DOHH2 (cell line): ENCODE measurements around the gene KCNK3.

Experiments
- H3F3A ChIP-seq: fragments of 200-600 bp; sonication (generic), shearing (Covaris generic); 2 replicates; pipeline ENCODE4 v1.6.0; 2016; ENCODE audit warnings: antibody characterized with exemption, mild to moderate bottlenecking; ENCODE audit not compliant: control insufficient read depth, insufficient read depth
- H3K27ac ChIP-seq: fragments of 200-600 bp; sonication (generic); 2 replicates; pipeline ENCODE4 v1.5.1; 2014; ENCODE audit warnings: low read depth, mild to moderate bottlenecking, low read length, moderate library complexity
- H3K27me3 ChIP-seq: fragments of 200-600 bp; sonication (generic); 2 replicates; pipeline ENCODE4 v1.6.1; 2014; ENCODE audit warnings: mild to moderate bottlenecking, low read length, mixed read lengths; ENCODE audit not compliant: control insufficient read depth
- H3K36me3 ChIP-seq: fragments of 200-600 bp; sonication (generic); 2 replicates; pipeline ENCODE4 v1.6.1; 2014; ENCODE audit warnings: mild to moderate bottlenecking, low read length, moderate library complexity, mixed read lengths; ENCODE audit not compliant: control insufficient read depth
- H3K4me1 ChIP-seq: fragments of 200-600 bp; sonication (generic); 2 replicates; pipeline ENCODE4 v1.6.1; 2014; ENCODE audit warnings: mild to moderate bottlenecking, low read length, mixed read lengths; ENCODE audit not compliant: control insufficient read depth
- H3K4me2 ChIP-seq: fragments of 200-600 bp; sonication (generic); 2 replicates; pipeline ENCODE4 v1.6.0; 2014; ENCODE audit warnings: mild to moderate bottlenecking, low read length, moderate library complexity
- H3K4me3 ChIP-seq: fragments of 200-600 bp; sonication (generic); 2 replicates; pipeline ENCODE4 v1.5.1; 2014; ENCODE audit warnings: mild to moderate bottlenecking, low read length, mixed read lengths
- H3K79me2 ChIP-seq: fragments of 200-600 bp; sonication (generic); 2 replicates; pipeline ENCODE4 v1.6.1; 2014; ENCODE audit warnings: mild to moderate bottlenecking, low read length, mixed read lengths; ENCODE audit not compliant: control insufficient read depth
- H3K9me2 ChIP-seq: fragments of 200-600 bp; sonication (generic); replicated peaks from 2 replicates; pipeline ENCODE4 v1.6.1; 2014; ENCODE audit warnings: mild to moderate bottlenecking, low read length, mixed read lengths; ENCODE audit not compliant: control insufficient read depth
- H3K9me3 ChIP-seq: fragments of 200-600 bp; sonication (generic); 2 replicates; pipeline ENCODE4 v1.6.1; 2014; ENCODE audit warnings: antibody characterized with exemption, low read length, mixed read lengths; ENCODE audit not compliant: control insufficient read depth, insufficient read depth
- H4K20me1 ChIP-seq: fragments of 200-600 bp; sonication (generic); 2 replicates; pipeline ENCODE4 v1.6.0; 2014; ENCODE audit warnings: low read depth, mild to moderate bottlenecking, antibody characterized with exemption, low read length, moderate library complexity; ENCODE audit not compliant: control insufficient read depth, insufficient read depth
- CTCF ChIP-seq: fragments of 200-600 bp; sonication (generic); IDR thresholded peaks from one replicate; pipeline ENCODE4 v1.5.1; 2014; ENCODE audit warnings: antibody characterized with exemption, mild to moderate bottlenecking, low read depth, low read length; ENCODE audit not compliant: poor library complexity, severe bottlenecking
- EZH2phosphoT487 ChIP-seq: fragments of 200-600 bp; sonication (generic); IDR thresholded peaks from 2 replicates; pipeline ENCODE4 v1.6.1; 2017; ENCODE audit warnings: borderline replicate concordance, mild to moderate bottlenecking, antibody characterized with exemption, low read length, moderate library complexity, mixed read lengths

The KCNK3 gene

GRCh38 chr2:26756337-26756736 lies 63.8 kb downstream of the KCNK3 start:
- H3K27ac ChIP-seq: no peak overlapping the region
- no peak overlapping the region for H3K4me2 ChIP-seq
- TF ChIP-seq CTCF: no peak
- no peak for TF ChIP-seq EZH2phosphoT487
- H3K79me2 ChIP-seq: peaks cover under 1% of the 10 kb centered on the region; the same call in 1 of the 2 replicates
- no peaks in the 10 kb centered on the region for H3K9me2 ChIP-seq
- no peaks in the 10 kb centered on the region for H3K36me3 ChIP-seq
- no peak overlapping the region for H3K4me3 ChIP-seq
- H3K27me3 ChIP-seq: no peaks in the 10 kb centered on the region
- peaks cover 17% of the 10 kb centered on the region for H3K4me1 ChIP-seq
- no peaks in the 10 kb centered on the region for H4K20me1 ChIP-seq
- no peaks in the 10 kb centered on the region for H3F3A ChIP-seq
- H3K9me3 ChIP-seq: no peaks in the 10 kb centered on the region

GRCh38 chr2:26757873-26758789 lies 65.6 kb downstream of the KCNK3 start:
- H3K4me3 ChIP-seq: no peak overlapping the region
- no peaks in the 10 kb centered on the region for H3K79me2 ChIP-seq
- no peaks in the 10 kb centered on the region for H3K9me3 ChIP-seq
- no peak overlapping the region for H3K4me2 ChIP-seq
- no peaks in the 10 kb centered on the region for H3F3A ChIP-seq
- no peaks in the 10 kb centered on the region for H3K9me2 ChIP-seq
- no peaks in the 10 kb centered on the region for H3K27me3 ChIP-seq
- no peaks in the 10 kb centered on the region; the same call in 1 of the 2 replicates for H3K4me1 ChIP-seq
- TF ChIP-seq EZH2phosphoT487: no peak
- no peak for TF ChIP-seq CTCF
- no peaks in the 10 kb centered on the region for H4K20me1 ChIP-seq
- no peaks in the 10 kb centered on the region for H3K36me3 ChIP-seq
- H3K27ac ChIP-seq: no peak overlapping the region

DNA sequence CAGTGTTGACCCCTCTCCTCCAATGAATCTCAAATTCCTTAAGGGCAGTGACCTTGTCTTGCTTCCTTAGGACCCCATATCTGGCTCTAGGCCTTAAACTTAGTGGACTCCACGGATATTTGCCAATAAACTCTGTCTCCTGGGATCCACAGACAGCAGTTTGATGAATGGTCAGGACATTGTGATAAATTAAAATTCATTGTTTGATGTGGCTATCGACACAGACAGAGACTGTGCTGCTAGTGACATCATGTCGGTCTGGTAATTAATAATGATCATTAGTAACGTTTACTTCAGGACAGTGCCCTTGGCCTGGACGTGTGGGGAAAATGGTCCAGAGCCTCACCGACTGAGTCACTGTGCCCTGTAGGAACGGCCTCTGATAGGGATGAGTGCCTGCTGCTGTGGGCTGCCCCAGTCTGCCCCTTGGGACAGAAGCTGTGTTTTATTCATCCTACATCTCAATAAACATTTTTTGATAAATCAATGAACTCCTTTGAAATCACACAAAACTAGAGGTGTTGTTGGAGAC lies 66.3 kb downstream of the KCNK3 start:
- Histone ChIP-seq H3K79me2 (no peaks in the 10 kb centered on the region), H3K4me2 (no peak overlapping the region), H3K36me3 (no peaks in the 10 kb centered on the region), H3K27me3 (no peaks in the 10 kb centered on the region), H3K9me3 (no peaks in the 10 kb centered on the region), H3K9me2 (no peaks in the 10 kb centered on the region), H3K4me1 (peaks cover 4% of the 10 kb centered on the region), H4K20me1 (no peaks in the 10 kb centered on the region), H3K4me3 (no peak overlapping the region), H3K27ac (no peak overlapping the region), H3F3A (no peaks in the 10 kb centered on the region)
- no peak for TF ChIP-seq EZH2phosphoT487
- no peak for TF ChIP-seq CTCF
